ENCODE results near the gene SYT12.
"Not testable (repeated sequence)": the region's sequence is repeated elsewhere in the genome, so short reads cannot be mapped to it uniquely, and the experiment has no call there.

Gene SYT12

DNA sequence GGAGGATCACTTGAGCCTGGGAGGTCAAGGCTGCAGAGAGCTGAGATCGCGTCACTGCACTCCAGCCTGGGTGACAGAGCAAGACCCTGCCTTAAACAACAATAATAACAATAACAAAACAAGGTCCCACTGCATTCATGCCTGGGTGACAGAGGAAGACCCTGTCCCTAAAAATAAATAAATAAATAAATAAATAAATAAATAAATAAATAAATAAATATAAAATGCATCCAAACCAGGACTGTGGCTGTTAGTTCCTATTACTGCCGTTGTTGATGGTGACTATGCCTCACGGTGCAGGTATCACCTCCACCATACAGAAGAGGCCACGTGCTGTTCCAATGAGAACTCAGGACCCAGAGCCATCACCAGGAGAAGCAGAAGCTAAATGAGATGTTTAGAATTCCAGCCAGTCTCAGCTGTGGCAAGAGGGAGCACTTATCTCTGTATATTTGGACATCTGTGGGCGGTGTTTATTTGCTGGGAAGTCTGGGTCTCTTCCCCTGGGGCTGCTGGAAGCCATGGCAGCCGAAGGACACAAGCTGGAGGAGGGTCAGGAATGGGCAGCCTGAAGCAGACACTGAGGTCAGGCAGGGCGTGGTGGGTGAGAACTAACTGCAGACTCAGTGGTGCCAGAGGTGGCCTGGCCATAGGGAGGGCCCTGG lies 26.2 kb upstream of the SYT12 start:
- peak; percentile 68 for DNase-seq (ENCODE audit: low read depth)

- no peak for DNase-seq (ENCODE audit: low read depth)
These were observed 23.4 kb upstream of the SYT12 start for GRCh38 chr11:66999555-66999954.

DNA sequence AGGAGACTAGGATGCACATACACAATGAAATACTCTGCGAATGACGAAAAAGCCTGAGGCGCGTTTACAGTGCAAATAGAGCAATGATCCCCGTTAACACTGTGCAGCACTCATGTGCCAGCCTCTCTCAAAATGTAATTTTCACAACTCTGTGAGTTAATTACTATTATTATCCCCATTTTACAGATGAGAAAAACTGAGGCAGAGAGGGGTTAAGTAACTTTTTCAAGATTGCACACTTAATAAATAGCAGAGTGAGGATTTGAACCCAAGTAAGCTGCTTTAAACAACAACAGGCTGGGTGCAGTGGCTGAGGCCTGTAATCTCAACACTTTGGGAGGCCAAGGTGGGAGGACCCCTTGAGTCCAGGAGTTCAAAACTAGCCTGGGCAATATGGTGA lies 21.6 kb upstream of the SYT12 start:
- no peak for DNase-seq (ENCODE audit: low read depth)

DNA sequence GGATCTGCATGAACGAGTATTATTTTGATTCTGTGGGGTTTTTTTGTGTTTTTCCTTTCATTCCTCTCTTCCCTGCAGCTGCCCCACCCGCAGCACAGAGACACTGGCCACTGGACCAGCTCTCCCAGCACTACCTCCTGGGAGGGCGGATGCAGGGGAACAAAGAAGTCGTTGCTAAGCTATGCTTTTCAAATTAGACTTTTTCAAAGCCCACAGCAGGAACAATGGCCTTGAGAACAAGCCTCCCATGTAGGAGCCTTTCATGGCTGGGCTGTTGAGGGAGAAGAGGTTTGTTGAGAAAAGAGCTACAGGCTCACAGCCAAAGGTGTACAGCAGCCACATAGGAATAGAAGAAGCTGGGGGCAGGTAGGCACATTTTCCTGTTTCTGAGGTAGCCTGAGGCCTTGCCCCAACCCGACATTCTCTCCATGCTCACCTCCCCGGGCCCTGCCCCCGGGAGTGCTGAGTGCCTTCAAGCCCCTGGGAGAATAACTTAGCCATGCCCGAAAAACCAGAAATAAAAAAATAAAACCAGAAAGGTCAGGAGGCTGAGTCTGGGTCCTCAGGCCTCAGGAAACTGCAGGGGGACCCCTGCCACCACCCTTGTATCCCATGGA lies 20.5 kb upstream of the SYT12 start:
- no peak for DNase-seq (ENCODE audit: low read depth)

- DNase-seq (ENCODE audit: low read depth) = no peak
These were observed 20.0 kb upstream of the SYT12 start for GRCh38 chr11:67002921-67003411.

- DNase-seq (ENCODE audit: low read depth) = not testable (repeated sequence)
These were observed 17.7 kb upstream of the SYT12 start for GRCh38 chr11:67005200-67005599.

DNA sequence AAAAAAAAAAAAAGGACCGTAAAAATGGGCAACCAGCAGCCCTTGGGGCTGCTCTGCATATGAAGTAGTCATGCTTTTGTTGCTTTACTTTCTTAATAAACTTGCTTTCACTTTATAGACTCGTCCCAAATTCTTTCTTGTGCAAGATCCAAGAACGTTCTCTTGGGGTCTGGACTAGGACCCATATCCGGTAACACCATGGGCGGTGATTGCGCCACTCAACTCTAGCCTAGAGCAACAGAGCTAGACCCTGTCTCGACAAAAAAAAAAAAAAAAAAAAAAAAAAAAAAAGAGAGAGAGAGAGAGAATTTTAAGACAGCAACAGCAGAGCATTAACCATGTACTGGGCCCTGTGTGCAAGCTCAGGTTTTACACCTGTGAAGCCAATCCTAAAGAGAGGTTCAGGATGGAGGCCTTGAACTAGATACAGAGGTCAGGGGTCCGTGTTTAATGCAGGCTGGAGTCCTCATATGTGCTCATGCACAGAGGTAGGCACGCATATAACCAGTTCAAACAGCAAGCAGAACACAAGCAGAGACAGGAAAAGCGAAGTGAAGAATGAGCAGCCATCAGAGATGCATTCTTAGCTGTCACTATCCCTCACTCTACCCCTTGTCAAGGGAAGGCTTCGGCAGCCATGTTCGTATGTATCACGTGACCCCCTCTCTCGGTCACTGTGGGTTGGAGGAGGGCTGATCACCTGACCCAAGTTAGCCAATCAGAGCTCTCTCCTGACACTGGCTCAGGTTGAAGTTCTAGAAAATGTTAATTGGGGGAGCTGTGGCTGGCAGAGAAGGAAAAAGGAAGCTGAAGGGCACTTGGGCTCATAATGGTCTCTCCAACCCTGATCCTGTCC lies 16.7 kb upstream of the SYT12 start:
- DNase-seq (ENCODE audit: low read depth) = no peak

- no peak for DNase-seq (ENCODE audit: low read depth)
These were observed 15.8 kb upstream of the SYT12 start for GRCh38 chr11:67007126-67007525.

DNA sequence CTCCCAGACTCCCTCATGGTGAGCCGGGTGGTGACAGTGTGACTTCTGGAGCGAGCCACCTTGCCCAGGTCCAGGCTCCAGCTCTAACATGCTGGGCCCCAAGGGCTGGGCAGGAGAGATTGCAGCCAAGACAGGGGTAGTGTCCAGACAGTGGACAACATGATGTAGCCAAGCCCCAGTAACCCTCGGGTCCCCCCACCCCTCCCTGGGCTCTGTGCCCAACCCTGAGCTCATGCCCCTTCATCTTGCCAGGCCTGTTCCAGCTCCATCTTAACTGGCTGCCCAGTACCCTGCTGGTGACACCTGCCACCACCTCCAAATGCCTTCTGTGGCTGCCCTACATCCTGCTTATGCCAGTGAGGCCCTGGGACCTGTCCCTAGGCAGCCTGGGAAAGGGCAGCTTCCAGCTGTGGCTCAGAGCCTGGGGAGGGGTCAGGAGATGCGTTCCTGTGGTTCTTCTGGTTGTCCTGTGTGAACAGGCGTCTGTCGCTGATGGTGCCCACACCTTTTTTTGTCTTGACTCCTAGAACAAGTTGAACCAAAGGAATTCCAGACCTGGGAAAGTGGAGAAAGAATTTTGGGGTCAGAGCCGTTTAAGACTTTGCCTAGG lies 12.5 kb upstream of the SYT12 start:
- no peak for DNase-seq (ENCODE audit: low read depth)

DNA sequence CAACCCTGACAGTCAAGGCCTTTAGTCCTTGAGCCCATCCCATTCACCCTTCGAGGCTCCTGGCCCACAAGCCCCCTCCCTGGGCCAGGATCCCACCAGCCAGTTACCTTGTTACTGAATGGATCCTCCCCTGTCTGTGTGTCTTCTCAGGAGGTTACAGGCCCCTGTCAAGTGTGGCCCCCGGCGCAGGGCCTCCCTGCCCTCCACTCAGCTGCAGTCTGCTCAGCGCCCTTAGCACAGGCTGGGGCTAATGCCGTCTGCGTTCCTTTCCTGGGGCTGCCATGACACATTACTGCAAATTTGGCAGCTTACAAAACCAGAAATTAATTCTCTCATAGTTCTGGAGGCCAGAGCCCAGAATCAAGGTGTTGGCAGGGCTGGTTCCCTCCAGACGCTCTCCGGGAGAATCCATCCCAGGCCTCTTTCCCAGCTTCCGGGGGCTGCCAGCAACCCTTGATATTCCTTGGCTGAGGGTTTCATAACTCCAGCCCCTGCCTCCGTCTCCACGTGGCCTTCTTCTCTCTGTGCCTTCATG lies 9.4 kb upstream of the SYT12 start:
- DNase-seq (ENCODE audit: low read depth) = no peak

DNA sequence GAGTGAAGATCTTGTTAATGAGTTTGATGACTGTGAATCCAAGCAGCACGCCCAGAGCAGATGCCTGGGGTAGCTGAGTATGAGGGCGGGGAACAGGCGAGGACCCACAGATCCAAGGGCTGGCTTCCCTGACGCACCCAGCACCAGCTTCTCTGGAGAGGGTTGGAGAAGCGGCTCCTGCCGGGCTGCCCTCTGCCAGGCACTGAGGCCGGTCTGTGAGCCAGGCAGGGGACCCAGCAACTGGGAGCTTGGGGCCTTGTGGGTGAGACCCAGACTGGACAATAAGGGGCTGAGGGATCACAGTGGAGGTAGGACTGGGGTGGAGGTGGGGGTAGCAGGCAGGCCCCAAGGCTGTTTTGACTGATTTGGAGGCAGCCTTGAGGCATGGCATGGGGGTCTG lies 8.6 kb upstream of the SYT12 start:
- DNase-seq (ENCODE audit: low read depth) = no peak

DNA sequence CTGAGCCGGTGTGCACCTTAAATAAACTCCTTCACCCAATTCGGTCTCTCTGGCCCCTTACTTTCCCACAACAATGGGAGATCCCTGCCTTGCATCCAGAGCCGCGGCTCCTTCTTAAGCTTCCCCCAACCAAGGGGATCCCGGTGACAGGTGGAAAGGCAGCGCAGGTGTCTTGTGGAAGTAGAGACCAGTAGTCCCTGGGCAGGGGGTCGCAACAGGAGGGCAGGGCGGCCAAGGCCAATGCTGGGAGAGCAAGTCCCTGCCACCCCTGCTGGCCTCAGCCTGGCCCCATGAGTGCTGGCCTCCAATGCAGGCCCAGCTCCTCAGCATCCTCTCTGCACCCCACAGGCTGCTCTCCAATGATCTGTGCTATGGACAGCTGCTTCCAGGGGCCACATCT lies 7.9 kb upstream of the SYT12 start:
- no peak for DNase-seq (ENCODE audit: low read depth)

- no peak for DNase-seq (ENCODE audit: low read depth)
These were observed 6.4 kb upstream of the SYT12 start for GRCh38 chr11:67016550-67016949.

- no peak for DNase-seq (ENCODE audit: low read depth)
These were observed 2.0 kb upstream of the SYT12 start for GRCh38 chr11:67020949-67021348.

DNA sequence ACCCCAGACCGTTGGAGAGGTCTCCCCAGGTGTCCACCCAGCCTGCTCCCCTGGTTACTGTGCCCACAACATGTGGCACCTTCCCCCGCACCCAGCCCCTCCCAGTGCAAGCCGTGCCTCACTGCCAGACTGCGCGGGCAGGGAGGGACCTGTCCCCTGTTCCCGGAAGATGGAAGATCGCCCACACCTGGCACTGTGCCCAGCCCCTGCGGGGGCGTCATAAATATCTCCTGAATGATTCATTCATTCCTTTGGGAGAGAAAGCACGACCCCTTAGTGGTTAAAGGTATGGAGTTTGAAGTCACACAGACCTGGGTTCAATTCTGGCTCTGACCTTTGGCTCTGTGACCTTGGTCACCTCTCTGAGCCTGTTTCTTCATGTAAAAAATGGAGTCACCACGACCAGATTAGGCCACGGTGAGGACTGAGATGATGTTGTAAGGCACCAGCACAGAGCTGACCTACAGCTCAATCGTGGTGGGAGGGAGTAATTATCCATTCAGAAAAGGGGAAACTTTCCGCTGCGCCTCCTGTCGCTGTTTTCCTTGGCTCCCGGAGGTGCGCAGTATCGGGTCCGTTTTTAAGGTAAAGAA lies 497 bp upstream of the SYT12 start:
- peak; percentile 51 for DNase-seq (ENCODE audit: low read depth)

- no peak for DNase-seq (ENCODE audit: low read depth)
These were observed 1.0 kb downstream of the SYT12 start for GRCh38 chr11:67023957-67024353.

GRCh38 chr11:67024410-67024809 lies 1.5 kb downstream of the SYT12 start:
- DNase-seq (ENCODE audit: low read depth) = no peak

DNA sequence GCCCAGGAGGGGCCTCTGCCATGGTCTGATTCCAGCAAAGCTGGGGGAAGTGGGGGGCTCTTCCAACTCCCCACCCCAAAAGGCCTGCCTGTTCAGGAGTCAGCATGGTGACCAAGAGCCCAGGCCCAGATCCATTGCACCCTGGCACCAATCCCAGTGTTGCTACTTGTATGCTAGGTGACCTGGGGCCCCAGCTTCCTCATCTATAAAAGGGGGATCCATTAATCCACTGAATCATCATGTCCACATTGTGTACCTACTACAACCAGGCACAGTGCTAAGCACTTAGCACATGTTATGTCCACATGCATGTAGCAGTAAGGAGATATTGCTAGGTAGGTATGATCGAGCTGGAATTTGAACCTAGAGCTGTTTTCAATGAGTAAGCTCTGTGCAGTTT lies 2.0 kb downstream of the SYT12 start:
- DNase-seq (ENCODE audit: low read depth) = no peak

GRCh38 chr11:67025750-67026149 lies 2.8 kb downstream of the SYT12 start:
- no peak for DNase-seq (ENCODE audit: low read depth)

- no peak for DNase-seq (ENCODE audit: low read depth)
These were observed 4.0 kb downstream of the SYT12 start for GRCh38 chr11:67026941-67027340.

DNA sequence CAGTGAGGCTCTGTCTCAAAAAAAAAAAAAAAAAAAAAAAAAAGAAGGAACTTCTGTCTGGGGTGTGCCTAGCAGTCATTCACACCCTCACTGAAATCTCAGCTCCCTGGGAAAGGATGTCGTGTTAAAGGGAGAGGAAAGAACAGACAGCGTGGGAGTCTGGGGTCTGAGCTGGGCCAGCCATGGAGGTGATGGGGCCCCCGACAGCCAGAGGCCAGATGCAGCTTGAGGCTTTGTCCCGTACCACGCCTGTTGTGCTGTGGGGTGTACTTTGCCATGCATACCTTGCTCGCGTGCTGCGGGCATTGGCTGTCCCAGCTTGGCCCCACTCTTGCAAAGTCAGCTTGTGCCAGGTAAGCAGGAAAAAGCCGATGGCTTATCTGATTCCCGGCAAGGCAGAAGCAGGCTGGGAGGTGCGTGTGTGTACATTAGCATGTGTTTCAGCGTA lies 4.6 kb downstream of the SYT12 start:
- DNase-seq (ENCODE audit: low read depth) = no peak
